Caco-2 (cell line): ENCODE measurements around the gene LARP4B. TPM values are rescaled to one million over a fixed set of nuclear protein-coding genes. Genes with fewer than 3 reads are reported as not detected.

ENCODE experiments used
- BruUV-seq: library from RNA; stranded (reverse); fragments of 400-500 nt; replicated peaks from 2 replicates; lab custom pipeline; 2021; lab: Mats Ljungman, UMichigan
- CTCF ChIA-PET: fragments of 300-600 bp; sonication (Branson Sonifier 250); formaldehyde crosslinking; loops from one replicate; lab custom pipeline; 2022; ENCODE audit warnings: antibody characterized with exemption; lab: Charles Lee
- POLR2A ChIA-PET: fragments of 300-600 bp; sonication (Branson Sonifier 250); formaldehyde crosslinking; loops from one replicate; lab custom pipeline; 2022; ENCODE audit warnings: antibody characterized with exemption; lab: Charles Lee
- DNase-seq, 2 experiments: peaks; one replicate each; pipeline versions ENCODE4 v3.0.0 to v3.0.0-alpha.2; 2020 to 2022
- H3K27me3 ChIP-seq: replicated peaks from 2 replicates; pipeline ENCODE4 v1.6.0; 2011; ENCODE audit warnings: low read length; ENCODE audit not compliant: control insufficient read depth, insufficient read depth
- H3K36me3 ChIP-seq: 2 replicates; pipeline ENCODE4 v1.5.1; 2011; ENCODE audit warnings: low read length; ENCODE audit not compliant: control insufficient read depth, insufficient read depth
- H3K4me1 ChIP-seq: fragments of 250-450 bp; sonication (Bioruptor Pico); 2 replicates; pipeline ENCODE4 v1.5.1; 2020; ENCODE audit warnings: mild to moderate bottlenecking
- H3K4me3 ChIP-seq: 2 replicates; pipeline ENCODE4 v1.5.1; 2011; ENCODE audit warnings: low read depth, mild to moderate bottlenecking, control low read depth, low read length
- H3K9me3 ChIP-seq: fragments of 250-450 bp; sonication (Bioruptor Pico); 2 replicates; pipeline ENCODE4 v1.5.1; 2020; ENCODE audit warnings: mild to moderate bottlenecking, moderate library complexity
- H3K27ac Mint-ChIP-seq: one replicate; pipeline ENCODE4 v1.8.0; 2022; ENCODE audit warnings: mixed read lengths; ENCODE audit not compliant: unreplicated experiment
- H3K27me3 Mint-ChIP-seq: one replicate; pipeline ENCODE4 v1.8.0; 2022; ENCODE audit warnings: mixed read lengths; ENCODE audit not compliant: insufficient read depth, unreplicated experiment
- H3K36me3 Mint-ChIP-seq: one replicate; pipeline ENCODE4 v1.8.0; 2022; ENCODE audit warnings: mild to moderate bottlenecking, mixed read lengths; ENCODE audit not compliant: insufficient read depth, unreplicated experiment
- H3K4me1 Mint-ChIP-seq: one replicate; pipeline ENCODE4 v1.8.0; 2022; ENCODE audit warnings: low read depth, mixed read lengths; ENCODE audit not compliant: unreplicated experiment
- H3K4me3 Mint-ChIP-seq: one replicate; pipeline ENCODE4 v1.8.0; 2022; ENCODE audit warnings: mild to moderate bottlenecking, moderate library complexity, mixed read lengths; ENCODE audit not compliant: unreplicated experiment
- H3K9me3 Mint-ChIP-seq: one replicate; pipeline ENCODE4 v1.8.0; 2022; ENCODE audit warnings: mixed read lengths; ENCODE audit not compliant: unreplicated experiment
- intact Hi-C: fragments of 100-400 bp; cut with micrococcal nuclease; formaldehyde crosslinking; loops from one replicate; pipeline ENCODE4 v1.10.0; 2022; ENCODE audit not compliant: unreplicated experiment
- total RNA-seq: library from RNA; stranded (reverse); gene quantifications from 2 replicates; pipeline ENCODE4 v1.2.3, GENCODE V29; 2022
- TF ChIP-seq, protein P1 (sequence below), 2 experiments: fragments of 200-600 bp in 1 of 2; IDR thresholded peaks; 1 replicate in 1 of 2; 2 replicates in 1 of 2; pipeline versions ENCODE4 v1.5.1 to v1.8.0; 2011 to 2022; ENCODE audit warnings: antibody characterized with exemption in 1 of 2, control low read depth in 1 of 2, inconsistent platforms in 1 of 2, low read depth in 1 of 2, low read length in 1 of 2, mild to moderate bottlenecking in 1 of 2, moderate library complexity in 1 of 2; ENCODE audit not compliant: insufficient read depth in 1 of 2, severe bottlenecking in 1 of 2, unreplicated experiment in 1 of 2

LARP4B gene
- total RNA-seq, 1 experiment from 2014 or later: 235 TPM

DNA sequence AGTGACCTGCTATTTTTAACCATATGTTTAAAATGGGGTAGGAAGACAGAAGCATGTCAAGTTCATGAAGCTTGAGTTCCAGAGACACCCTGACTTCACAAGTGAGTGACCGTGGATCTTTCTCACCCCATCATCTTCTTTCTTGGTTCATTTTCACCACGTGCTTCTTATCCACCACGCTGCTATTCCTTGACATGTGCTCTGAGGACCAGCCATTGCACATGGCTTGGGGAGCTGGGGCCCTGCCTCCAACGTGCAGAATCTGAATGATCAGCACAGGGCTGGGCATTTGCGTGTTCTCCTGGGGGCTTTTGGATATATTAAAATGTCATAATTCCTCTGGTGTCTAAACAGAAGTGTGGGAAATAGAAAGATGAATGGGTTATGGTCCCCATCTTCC, 31.7 kb upstream of the LARP4B start:
- Histone ChIP-seq H3K4me3 (no peak overlapping the region), H3K4me1 (no peaks in the 10 kb centered on the region), H3K36me3 (no peaks in the 10 kb centered on the region), H3K27me3 (no peaks in the 10 kb centered on the region), H3K9me3 (no peaks in the 10 kb centered on the region)
- no TSS peak for BruUV-seq
- H3K36me3 Mint-ChIP-seq: no peaks in the 10 kb centered on the region
- POLR2A ChIA-PET: interaction anchor here (1.5 kb wide), 1 partner anchor 25 kb away, joined by 3 read pairs; the partner anchor contains the start of gene GTPBP4
- no peaks in the 10 kb centered on the region for H3K27me3 Mint-ChIP-seq
- TF ChIP-seq, protein P1, sequence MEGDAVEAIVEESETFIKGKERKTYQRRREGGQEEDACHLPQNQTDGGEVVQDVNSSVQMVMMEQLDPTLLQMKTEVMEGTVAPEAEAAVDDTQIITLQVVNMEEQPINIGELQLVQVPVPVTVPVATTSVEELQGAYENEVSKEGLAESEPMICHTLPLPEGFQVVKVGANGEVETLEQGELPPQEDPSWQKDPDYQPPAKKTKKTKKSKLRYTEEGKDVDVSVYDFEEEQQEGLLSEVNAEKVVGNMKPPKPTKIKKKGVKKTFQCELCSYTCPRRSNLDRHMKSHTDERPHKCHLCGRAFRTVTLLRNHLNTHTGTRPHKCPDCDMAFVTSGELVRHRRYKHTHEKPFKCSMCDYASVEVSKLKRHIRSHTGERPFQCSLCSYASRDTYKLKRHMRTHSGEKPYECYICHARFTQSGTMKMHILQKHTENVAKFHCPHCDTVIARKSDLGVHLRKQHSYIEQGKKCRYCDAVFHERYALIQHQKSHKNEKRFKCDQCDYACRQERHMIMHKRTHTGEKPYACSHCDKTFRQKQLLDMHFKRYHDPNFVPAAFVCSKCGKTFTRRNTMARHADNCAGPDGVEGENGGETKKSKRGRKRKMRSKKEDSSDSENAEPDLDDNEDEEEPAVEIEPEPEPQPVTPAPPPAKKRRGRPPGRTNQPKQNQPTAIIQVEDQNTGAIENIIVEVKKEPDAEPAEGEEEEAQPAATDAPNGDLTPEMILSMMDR (IDR thresholded peaks at IDR 0.05; ENCODE audit: insufficient read depth in 1 of 2, low read depth in 1 of 2, low read length in 1 of 2, severe bottlenecking in 1 of 2, unreplicated experiment in 1 of 2): no peak
- peaks cover 7% of the 10 kb centered on the region for H3K4me1 Mint-ChIP-seq
- CTCF ChIA-PET: no interaction called here
- no peaks in the 10 kb centered on the region for H3K9me3 Mint-ChIP-seq
- no peak overlapping the region for H3K4me3 Mint-ChIP-seq
- intact Hi-C loops: no loop called here
- no peak for DNase-seq
- no peak overlapping the region for H3K27ac Mint-ChIP-seq

DNA sequence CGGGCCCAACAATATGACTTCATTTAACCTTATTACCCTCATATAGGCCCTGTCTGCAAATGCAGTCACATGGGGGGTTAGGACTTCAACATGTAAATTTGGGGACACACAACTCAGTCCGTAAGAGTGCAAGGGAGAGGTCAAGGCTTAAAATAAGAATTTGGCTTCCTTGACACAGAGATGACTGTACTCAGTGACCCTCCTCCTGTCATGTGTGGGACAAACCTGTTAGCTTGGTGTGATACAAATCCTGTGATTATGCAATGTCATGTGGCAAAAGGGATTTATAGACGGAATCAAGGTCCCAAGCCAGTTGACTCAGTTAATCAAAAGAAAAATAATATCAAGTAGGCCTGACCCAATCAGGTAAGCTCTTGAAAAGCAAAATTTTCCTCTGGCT, 30.8 kb upstream of the LARP4B start:
- no peaks in the 10 kb centered on the region for H3K27me3 ChIP-seq
- no peaks in the 10 kb centered on the region for H3K36me3 ChIP-seq
- no TSS peak for BruUV-seq
- no peak overlapping the region for H3K4me3 Mint-ChIP-seq
- H3K27ac Mint-ChIP-seq: no peak overlapping the region
- no peaks in the 10 kb centered on the region for H3K9me3 Mint-ChIP-seq
- no peaks in the 10 kb centered on the region for H3K27me3 Mint-ChIP-seq
- no peak for DNase-seq
- peaks cover 6% of the 10 kb centered on the region for H3K4me1 Mint-ChIP-seq
- ChIA-PET POLR2A (interaction anchor here (1.5 kb wide), 1 partner anchor 26 kb away, joined by 3 read pairs; the partner anchor contains the start of gene GTPBP4), CTCF (no interaction called here)
- no peaks in the 10 kb centered on the region for H3K9me3 ChIP-seq
- no peak overlapping the region for H3K4me3 ChIP-seq
- intact Hi-C loops: no loop called here
- no peaks in the 10 kb centered on the region for H3K36me3 Mint-ChIP-seq
- no peaks in the 10 kb centered on the region for H3K4me1 ChIP-seq
- TF ChIP-seq, protein P1 (IDR thresholded peaks at IDR 0.05; ENCODE audit: insufficient read depth in 1 of 2, low read depth in 1 of 2, low read length in 1 of 2, severe bottlenecking in 1 of 2, unreplicated experiment in 1 of 2): no peak

DNA sequence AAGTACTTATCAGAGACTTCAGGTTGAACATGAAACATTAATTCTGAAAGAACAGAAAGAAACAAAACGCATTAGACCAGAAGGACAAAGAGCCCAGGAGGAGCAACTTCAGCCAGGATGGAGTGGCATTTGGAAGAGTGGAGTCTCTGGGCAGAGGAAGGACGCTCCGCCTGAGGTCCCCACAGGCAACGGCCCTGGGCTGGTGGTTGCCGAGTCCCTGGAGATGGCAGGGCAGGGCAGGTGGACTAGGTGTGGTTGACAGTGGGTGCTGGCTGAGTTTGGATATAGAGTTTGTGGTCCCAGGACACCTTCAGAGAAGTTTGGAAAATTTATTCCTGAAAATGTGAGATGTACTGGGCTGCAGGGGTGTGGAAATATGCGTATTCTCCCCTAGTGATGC, 27.4 kb upstream of the LARP4B start:
- CTCF ChIA-PET: no interaction called here
- Mint-ChIP-seq H3K27me3 (no peaks in the 10 kb centered on the region), H3K4me3 (no peak overlapping the region), H3K36me3 (no peaks in the 10 kb centered on the region), H3K9me3 (no peaks in the 10 kb centered on the region), H3K4me1 (no peaks in the 10 kb centered on the region), H3K27ac (peak overlapping the region; percentile 13)
- no peaks in the 10 kb centered on the region for H3K9me3 ChIP-seq
- H3K4me3 ChIP-seq: no peak overlapping the region
- H3K27me3 ChIP-seq: no peaks in the 10 kb centered on the region
- POLR2A ChIA-PET: no interaction called here
- no TSS peak for BruUV-seq
- no peaks in the 10 kb centered on the region for H3K36me3 ChIP-seq
- intact Hi-C loops: no loop called here
- TF ChIP-seq, protein P1 (IDR thresholded peaks at IDR 0.05; ENCODE audit: insufficient read depth in 1 of 2, low read depth in 1 of 2, low read length in 1 of 2, severe bottlenecking in 1 of 2, unreplicated experiment in 1 of 2): no peak
- DNase-seq: no peak
- no peaks in the 10 kb centered on the region for H3K4me1 ChIP-seq
